Skeletal muscle tissue (tissue), 4 donors: ENCODE data around the gene RUSF1. TPM values are rescaled to one million over a fixed set of nuclear protein-coding genes. Genes with fewer than 3 reads are reported as not detected.
"Not testable (repeated sequence)": the region's sequence is repeated elsewhere in the genome, so short reads cannot be mapped to it uniquely, and the experiment has no call there.

Source experiments
- H3K27ac ChIP-seq: one replicate; pipeline ENCODE4 v1.7.0; 2013; ENCODE audit warnings: mild to moderate bottlenecking, low read depth, low read length, inconsistent platforms
- H3K27me3 ChIP-seq, 3 donors: one replicate each; pipeline ENCODE4 v1.7.0; 2013; ENCODE audit warnings: low read length in 3 of 3; ENCODE audit not compliant: control insufficient read depth in 3 of 3, insufficient read depth in 3 of 3
- H3K36me3 ChIP-seq, 3 donors: one replicate each; pipeline ENCODE4 v1.7.0; 2013; ENCODE audit warnings: low read length in 3 of 3; ENCODE audit not compliant: control insufficient read depth in 3 of 3, insufficient read depth in 3 of 3
- H3K4me1 ChIP-seq, 3 donors: one replicate each; pipeline ENCODE4 v1.7.0; 2013; ENCODE audit warnings: low read length in 3 of 3, mild to moderate bottlenecking in 3 of 3; ENCODE audit not compliant: control insufficient read depth in 3 of 3, insufficient read depth in 3 of 3
- H3K4me3 ChIP-seq, 3 donors: one replicate each; pipeline ENCODE4 v1.7.0; 2013; ENCODE audit warnings: low read length in 3 of 3
- H3K9ac ChIP-seq, 3 donors: one replicate each; pipeline ENCODE4 v1.7.0; 2013; ENCODE audit warnings: low read length in 3 of 3, mild to moderate bottlenecking in 3 of 3, moderate library complexity in 2 of 3, low read depth in 1 of 3
- H3K9me3 ChIP-seq, 3 donors: one replicate each; pipeline ENCODE4 v1.7.0; 2013; ENCODE audit warnings: low read length in 3 of 3; ENCODE audit not compliant: control insufficient read depth in 3 of 3
- total RNA-seq: library from RNA; depleted of rRNA; stranded (reverse); fragments of >200 nt; gene quantifications from one replicate; pipeline ENCODE4 v1.2.3, GENCODE V29; 2014
- donor health status: Osteomylitis.

The RUSF1 gene
- 30.8 TPM for total RNA-seq

- peaks cover 18 to 42% (median 20%) of the 10 kb centered on the region in 3 donors for H3K4me1 ChIP-seq
- H3K9me3 ChIP-seq = no peaks in the 10 kb centered on the region
- peak within 1 kb of the TSS; percentile 80 to 99 (median 95) for H3K4me3 ChIP-seq
- peak within 1 kb of the TSS; percentile 82 for H3K27ac ChIP-seq
- peak within 1 kb of the TSS; percentile 97 to 99 (median 98) for H3K9ac ChIP-seq
- no peaks in the 10 kb centered on the region for H3K27me3 ChIP-seq
- peaks cover 4 to 11% (median 11%) of the 10 kb centered on the region in 3 donors for H3K36me3 ChIP-seq
These were observed at the start of gene RUSF1 for GRCh38 chr16:31507929-31508705. Gene RUSF1 (minus strand): TSS chr16:31508391. CDS start chr16:31508373, 18 bp downstream.

- no peak overlapping the region for H3K27ac ChIP-seq
- no peaks in the 10 kb centered on the region for H3K4me1 ChIP-seq
- H3K36me3 ChIP-seq = no peaks in the 10 kb centered on the region
- no peak overlapping the region for H3K9ac ChIP-seq
- no peak overlapping the region for H3K4me3 ChIP-seq
- peaks cover 0 to 2% (median 0%) of the 10 kb centered on the region in 3 donors for H3K9me3 ChIP-seq
- peaks cover 7 to 15% (median 12%) of the 10 kb centered on the region in 3 donors for H3K27me3 ChIP-seq
These were observed 34.6 kb upstream of the RUSF1 start for GRCh38 chr16:31542763-31543162.

- H3K27ac ChIP-seq, H3K4me1 ChIP-seq, H3K4me3 ChIP-seq, H3K36me3 ChIP-seq, H3K9ac ChIP-seq, H3K9me3 ChIP-seq: not testable (repeated sequence)
- H3K27me3 ChIP-seq = peaks cover 22 to 25% (median 23%) of the 10 kb centered on the region in 3 donors
These were observed 31.6 kb upstream of the RUSF1 start for GRCh38 chr16:31539762-31540161.

- H3K9me3 ChIP-seq, H3K4me3 ChIP-seq, H3K36me3 ChIP-seq, H3K9ac ChIP-seq, H3K4me1 ChIP-seq, H3K27ac ChIP-seq: not testable (repeated sequence)
- peaks cover 22 to 25% (median 23%) of the 10 kb centered on the region in 3 donors for H3K27me3 ChIP-seq
These were observed 30.0 kb upstream of the RUSF1 start for GRCh38 chr16:31538243-31538598.

- Histone ChIP-seq H3K27ac (no peak overlapping the region), H3K27me3 (peaks cover 22 to 29% (median 26%) of the 10 kb centered on the region in 3 donors), H3K36me3 (no peaks in the 10 kb centered on the region), H3K9ac (no peak overlapping the region), H3K9me3 (peaks cover 0 to 2% (median 0%) of the 10 kb centered on the region in 3 donors), H3K4me3 (peak overlapping the region in 1 of 3 donors; percentile 31), H3K4me1 (no peaks in the 10 kb centered on the region)
These were observed 29.4 kb upstream of the RUSF1 start for GRCh38 chr16:31537362-31538242.

GRCh38 chr16:31536804-31537361, 28.7 kb upstream of the RUSF1 start:
- H3K9ac ChIP-seq = no peak overlapping the region
- no peak overlapping the region for H3K27ac ChIP-seq
- no peak overlapping the region for H3K4me3 ChIP-seq
- peaks cover 22 to 33% (median 32%) of the 10 kb centered on the region in 3 donors for H3K27me3 ChIP-seq
- H3K36me3 ChIP-seq = no peaks in the 10 kb centered on the region
- no peaks in the 10 kb centered on the region for H3K4me1 ChIP-seq
- peaks cover 0 to 2% (median 0%) of the 10 kb centered on the region in 3 donors for H3K9me3 ChIP-seq

- peaks cover 25 to 43% (median 40%) of the 10 kb centered on the region in 3 donors for H3K27me3 ChIP-seq
- no peak overlapping the region for H3K4me3 ChIP-seq
- no peak overlapping the region for H3K27ac ChIP-seq
- H3K9ac ChIP-seq = no peak overlapping the region
- H3K4me1 ChIP-seq = no peaks in the 10 kb centered on the region
- H3K36me3 ChIP-seq = no peaks in the 10 kb centered on the region
- H3K9me3 ChIP-seq = peaks cover 0 to 2% (median 0%) of the 10 kb centered on the region in 3 donors
These were observed 27.5 kb upstream of the RUSF1 start for GRCh38 chr16:31535737-31536136.

GRCh38 chr16:31532896-31533295, 24.7 kb upstream of the RUSF1 start:
- H3K4me1 ChIP-seq = peaks cover 0 to 14% (median 9%) of the 10 kb centered on the region in 3 donors
- no peaks in the 10 kb centered on the region for H3K9me3 ChIP-seq
- no peak overlapping the region for H3K9ac ChIP-seq
- H3K4me3 ChIP-seq = no peak overlapping the region
- no peaks in the 10 kb centered on the region for H3K36me3 ChIP-seq
- peaks cover 37 to 57% (median 48%) of the 10 kb centered on the region in 3 donors for H3K27me3 ChIP-seq
- no peak overlapping the region for H3K27ac ChIP-seq

- peaks cover 0 to 14% (median 9%) of the 10 kb centered on the region in 3 donors for H3K4me1 ChIP-seq
- peaks cover 31 to 58% (median 47%) of the 10 kb centered on the region in 3 donors for H3K27me3 ChIP-seq
- no peaks in the 10 kb centered on the region for H3K36me3 ChIP-seq
- H3K9ac ChIP-seq = no peak overlapping the region
- no peaks in the 10 kb centered on the region for H3K9me3 ChIP-seq
- H3K4me3 ChIP-seq = no peak overlapping the region
- H3K27ac ChIP-seq = no peak overlapping the region
These were observed 23.9 kb upstream of the RUSF1 start for GRCh38 chr16:31532120-31532519.
